ENCODE data around the gene SRSF7.

The SRSF7 gene

DNA sequence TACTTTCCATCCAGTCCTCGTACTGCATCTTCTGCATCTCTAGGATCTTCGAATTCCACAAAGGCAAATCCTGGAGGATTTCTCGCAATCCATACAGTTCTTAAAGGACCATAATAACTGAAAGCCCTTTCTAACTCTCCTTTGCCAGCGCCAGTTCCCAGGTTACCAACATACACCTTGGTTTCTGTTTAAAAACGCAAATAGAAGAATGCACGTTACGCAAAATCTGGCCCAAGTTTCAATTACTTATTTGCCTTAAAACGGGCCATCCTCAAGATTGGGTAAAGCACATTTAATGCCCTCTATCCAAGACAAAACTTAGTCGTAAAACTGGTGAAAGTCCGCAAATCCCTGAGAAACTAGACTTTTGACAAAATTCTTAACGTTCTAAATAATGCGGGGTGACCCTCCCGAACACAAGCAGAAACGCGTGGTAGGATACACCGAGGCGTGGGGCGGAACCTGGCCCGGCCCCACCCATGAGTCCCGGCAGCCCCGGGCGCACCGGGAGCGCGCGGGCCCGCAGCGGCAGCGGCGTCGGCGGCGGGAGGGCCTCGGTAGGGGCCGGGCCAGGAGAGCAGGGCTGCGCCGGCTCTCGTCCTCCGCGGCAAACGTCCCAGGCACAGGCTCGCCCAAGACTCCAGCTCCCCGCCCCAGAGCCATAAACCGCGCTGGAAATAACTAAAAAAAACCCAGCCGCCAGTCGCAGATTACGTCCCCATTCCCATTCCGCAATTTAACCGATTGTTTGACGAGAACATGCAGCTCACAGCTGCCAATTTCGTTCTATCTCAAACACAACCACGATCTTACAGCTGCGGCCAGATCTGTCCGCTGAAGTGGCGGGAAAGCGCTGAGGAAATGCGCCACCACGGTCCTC lies 910 bp downstream of the SRSF7 start:
- POLR2A ChIA-PET, result interaction anchor here (0.5 to 2.2 kb wide), 37 partner anchors 9 to 674 kb away, joined by 3 to 61 read pairs (median 7); partner anchors contain the start of genes ATL2, CYP1B1 and HNRNPLL
- CTCF ChIA-PET, result interaction anchor here (0.8 to 3.2 kb wide), 3 partner anchors 9 to 185 kb away, joined by 3 to 10 read pairs (median 4); no protein-coding TSS in a partner anchor
- TF ChIP-seq, protein P1, sequence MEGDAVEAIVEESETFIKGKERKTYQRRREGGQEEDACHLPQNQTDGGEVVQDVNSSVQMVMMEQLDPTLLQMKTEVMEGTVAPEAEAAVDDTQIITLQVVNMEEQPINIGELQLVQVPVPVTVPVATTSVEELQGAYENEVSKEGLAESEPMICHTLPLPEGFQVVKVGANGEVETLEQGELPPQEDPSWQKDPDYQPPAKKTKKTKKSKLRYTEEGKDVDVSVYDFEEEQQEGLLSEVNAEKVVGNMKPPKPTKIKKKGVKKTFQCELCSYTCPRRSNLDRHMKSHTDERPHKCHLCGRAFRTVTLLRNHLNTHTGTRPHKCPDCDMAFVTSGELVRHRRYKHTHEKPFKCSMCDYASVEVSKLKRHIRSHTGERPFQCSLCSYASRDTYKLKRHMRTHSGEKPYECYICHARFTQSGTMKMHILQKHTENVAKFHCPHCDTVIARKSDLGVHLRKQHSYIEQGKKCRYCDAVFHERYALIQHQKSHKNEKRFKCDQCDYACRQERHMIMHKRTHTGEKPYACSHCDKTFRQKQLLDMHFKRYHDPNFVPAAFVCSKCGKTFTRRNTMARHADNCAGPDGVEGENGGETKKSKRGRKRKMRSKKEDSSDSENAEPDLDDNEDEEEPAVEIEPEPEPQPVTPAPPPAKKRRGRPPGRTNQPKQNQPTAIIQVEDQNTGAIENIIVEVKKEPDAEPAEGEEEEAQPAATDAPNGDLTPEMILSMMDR (IDR thresholded peaks at IDR 0.05; ENCODE audit: control extremely low read depth, extremely low read depth, low read depth, missing control alignments), result no peak
- DNase-seq (ENCODE audit: extremely low spot score), result peak; percentile 62

DNA sequence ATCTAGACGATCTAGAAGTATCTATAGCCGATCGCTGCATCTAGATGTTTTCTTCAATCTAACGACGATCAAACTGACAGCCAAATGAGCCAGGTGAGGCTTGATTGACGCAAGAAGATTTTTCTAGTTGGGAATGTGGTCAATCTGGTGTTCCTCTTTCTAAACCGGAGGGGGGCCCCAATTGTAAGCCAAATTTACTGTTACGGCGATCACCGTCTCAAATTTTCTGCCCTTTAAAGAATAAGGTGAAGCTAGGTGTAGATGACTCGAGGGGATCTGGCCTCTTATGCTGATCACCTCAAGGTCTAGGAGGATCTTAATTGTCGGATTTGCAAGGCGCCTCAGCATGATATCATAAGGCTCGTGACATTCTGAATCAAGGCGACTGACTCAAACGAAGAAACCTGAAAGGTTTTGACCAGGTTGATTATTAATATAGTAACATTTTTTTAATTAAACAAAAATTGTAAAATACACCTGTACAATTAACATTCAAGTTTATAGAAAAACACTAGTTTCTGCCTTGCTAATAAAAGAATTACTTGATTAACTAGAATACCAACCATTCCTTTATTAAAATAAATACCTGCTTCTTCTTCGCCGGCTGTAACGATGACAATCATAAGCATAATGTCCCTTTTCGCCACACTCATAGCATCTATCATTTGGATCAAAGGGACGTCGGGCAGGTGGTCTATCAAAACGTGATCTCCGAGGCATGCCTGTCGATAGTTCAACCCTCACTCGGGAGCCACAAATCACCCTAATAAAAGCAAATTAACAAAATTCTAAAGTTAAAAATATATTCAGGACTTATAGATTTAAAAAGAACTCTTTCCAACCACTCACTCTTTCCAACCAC lies 2.0 kb downstream of the SRSF7 start:
- DNase-seq (ENCODE audit: extremely low spot score), result no peak

DNA sequence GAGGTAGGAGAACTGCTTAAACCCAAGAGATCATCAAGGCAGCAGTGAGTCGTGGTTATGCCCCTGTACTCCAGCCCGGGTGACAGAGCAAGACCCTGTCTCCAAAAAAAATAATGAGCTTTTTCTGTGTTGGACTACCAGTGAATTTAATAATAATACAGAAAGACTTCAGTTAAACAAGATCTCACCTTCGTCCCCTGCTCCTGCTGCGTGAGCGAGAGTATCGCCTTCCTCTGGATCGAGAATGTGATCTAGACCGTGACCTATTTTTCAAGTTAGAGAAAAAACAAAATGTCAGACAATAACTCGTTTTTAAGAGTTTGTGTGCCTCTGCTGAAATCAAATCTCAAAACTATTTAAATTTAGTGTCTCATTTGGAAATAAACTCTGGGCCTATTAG lies 2.8 kb downstream of the SRSF7 start:
- TF ChIP-seq, protein P1 (IDR thresholded peaks at IDR 0.05; ENCODE audit: control extremely low read depth, extremely low read depth, low read depth, missing control alignments), result no peak
- no peak for DNase-seq (ENCODE audit: extremely low spot score)
- POLR2A ChIA-PET, result interaction anchor here (0.6 to 2.5 kb wide), 2 partner anchors 18 to 42 kb away, joined by 5 to 11 read pairs; no protein-coding TSS in a partner anchor
- CTCF ChIA-PET, result interaction anchor here (1.0 kb wide), 1 partner anchor 11 kb away, joined by 3 read pairs; no protein-coding TSS in a partner anchor

More for the DNA sequence above, 2.0 kb downstream of the SRSF7 start:
- ChIA-PET POLR2A (interaction anchor here (1.2 to 2.5 kb wide), 3 partner anchors 8 to 130 kb away, joined by 8 to 50 read pairs (median 11); no protein-coding TSS in a partner anchor), CTCF (interaction anchor here (0.8 to 1.5 kb wide), 3 partner anchors 11 to 184 kb away, joined by 3 to 4 read pairs (median 3); no protein-coding TSS in a partner anchor)
- TF ChIP-seq, protein P1 (IDR thresholded peaks at IDR 0.05; ENCODE audit: control extremely low read depth, extremely low read depth, low read depth, missing control alignments), result no peak

DNA sequence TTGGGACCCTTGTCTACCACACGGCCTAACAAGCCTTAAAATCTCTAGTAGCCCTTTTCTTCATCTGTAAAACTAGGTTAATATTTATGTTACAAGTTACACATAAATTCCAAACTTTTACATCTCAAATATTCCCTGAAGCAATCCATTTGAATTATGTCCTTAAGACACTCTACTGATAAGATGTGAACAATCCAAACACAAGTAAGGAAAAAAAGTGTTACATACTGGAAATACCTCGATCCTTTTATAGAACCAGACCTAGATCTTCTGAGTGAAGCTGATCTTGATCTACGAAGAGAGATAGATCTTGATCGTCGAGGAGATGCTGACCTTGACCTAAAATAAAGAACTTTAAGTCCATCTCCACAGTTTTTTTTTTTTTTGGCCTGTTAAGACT lies 3.3 kb downstream of the SRSF7 start:
- DNase-seq (ENCODE audit: extremely low spot score), result no peak
- ChIA-PET CTCF (interaction anchor here (1.0 to 2.0 kb wide), 3 partner anchors 10 to 371 kb away, joined by 3 to 6 read pairs (median 4); no protein-coding TSS in a partner anchor), POLR2A (interaction anchor here (0.6 to 2.5 kb wide), 2 partner anchors 17 to 41 kb away, joined by 5 to 11 read pairs; no protein-coding TSS in a partner anchor)
- TF ChIP-seq, protein P1 (IDR thresholded peaks at IDR 0.05; ENCODE audit: control extremely low read depth, extremely low read depth, low read depth, missing control alignments), result no peak

DNA sequence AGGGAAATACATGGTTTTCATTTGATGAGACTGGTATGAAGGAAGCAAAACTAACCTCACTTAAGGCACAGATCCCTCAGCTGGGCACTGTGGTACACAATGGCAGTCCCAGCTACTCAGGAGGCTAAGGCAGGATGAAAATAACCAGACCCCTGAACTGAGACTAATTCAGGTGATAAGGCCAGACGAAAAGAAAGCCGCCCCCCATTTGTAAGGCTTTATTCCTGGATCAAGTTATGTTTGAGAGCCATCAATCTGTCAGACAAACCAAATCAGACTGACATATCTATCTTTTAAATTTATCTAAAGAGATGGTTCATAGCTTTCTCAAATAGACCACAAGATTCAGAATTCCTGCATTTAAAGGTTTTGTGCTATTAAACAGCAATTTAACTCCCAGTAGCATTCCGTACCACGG lies 4.1 kb downstream of the SRSF7 start:
- TF ChIP-seq, protein P1 (IDR thresholded peaks at IDR 0.05; ENCODE audit: control extremely low read depth, extremely low read depth, low read depth, missing control alignments), result no peak
- ChIA-PET POLR2A (interaction anchor here (1.6 to 2.5 kb wide), 2 partner anchors 13 to 16 kb away, joined by 4 to 11 read pairs; no protein-coding TSS in a partner anchor), CTCF (interaction anchor here (1.4 to 2.0 kb wide), 2 partner anchors 165 to 371 kb away, joined by 4 to 6 read pairs; no protein-coding TSS in a partner anchor)
- DNase-seq (ENCODE audit: extremely low spot score), result no peak

Data from GM10248 (cell line).